Measurements from ENCODE around the gene ARHGAP42. TPM values are rescaled to one million over a fixed set of nuclear protein-coding genes. Genes with fewer than 3 reads are reported as not detected.
A peak's percentile ranks its signal among the peaks of the same experiment; 100 is the strongest.

Gene ARHGAP42
- total RNA-seq, 1 experiment from 2014 or later: 7.1 TPM

DNA sequence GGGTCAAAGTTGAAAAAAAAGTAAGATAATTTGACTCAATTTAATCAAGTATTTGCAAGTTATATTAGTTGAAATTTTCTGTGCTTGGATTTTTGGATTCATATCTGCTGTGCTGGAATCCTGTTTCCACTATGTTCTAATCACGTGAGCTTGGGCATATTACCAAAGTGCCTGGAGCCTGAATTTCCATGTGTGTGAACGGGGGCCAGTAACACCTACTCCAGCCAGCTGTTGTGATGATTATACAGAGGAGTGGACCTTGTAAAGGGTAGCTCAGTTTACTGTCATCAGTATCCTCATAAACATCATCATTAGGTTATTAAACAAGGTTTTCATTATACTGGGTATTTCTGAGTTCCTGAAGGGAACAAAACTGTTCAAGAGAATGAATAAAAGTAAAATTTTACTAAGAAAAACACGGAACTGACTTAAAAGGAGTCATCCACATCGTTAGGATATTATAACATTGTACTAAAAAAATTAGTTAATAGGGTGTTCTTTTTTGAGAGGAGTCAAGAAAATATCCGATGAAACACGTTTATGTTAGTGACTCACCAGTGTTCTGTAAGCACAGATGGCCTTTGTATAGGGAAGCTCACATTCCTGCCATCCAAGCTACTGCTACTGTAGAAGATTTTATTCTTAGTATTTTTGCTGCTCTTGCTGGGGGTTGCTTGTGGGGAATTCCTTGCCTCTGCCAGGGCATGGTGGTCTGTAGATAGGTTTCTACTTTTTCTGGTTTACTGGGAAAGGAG lies 144.1 kb downstream of the ARHGAP42 start:
- TF ChIP-seq SIN3A (IDR thresholded peaks at IDR 0.05; ENCODE audit: borderline replicate concordance, insufficient read depth, low read depth, low read length) (no peak), TCF7L2 (IDR thresholded peaks at IDR 0.05; ENCODE audit: low read depth, low read length) (no peak), POLR2AphosphoS5 (IDR thresholded peaks at IDR 0.05; ENCODE audit: low read depth, low read length) (no peak)
- TF ChIP-seq, protein P1, sequence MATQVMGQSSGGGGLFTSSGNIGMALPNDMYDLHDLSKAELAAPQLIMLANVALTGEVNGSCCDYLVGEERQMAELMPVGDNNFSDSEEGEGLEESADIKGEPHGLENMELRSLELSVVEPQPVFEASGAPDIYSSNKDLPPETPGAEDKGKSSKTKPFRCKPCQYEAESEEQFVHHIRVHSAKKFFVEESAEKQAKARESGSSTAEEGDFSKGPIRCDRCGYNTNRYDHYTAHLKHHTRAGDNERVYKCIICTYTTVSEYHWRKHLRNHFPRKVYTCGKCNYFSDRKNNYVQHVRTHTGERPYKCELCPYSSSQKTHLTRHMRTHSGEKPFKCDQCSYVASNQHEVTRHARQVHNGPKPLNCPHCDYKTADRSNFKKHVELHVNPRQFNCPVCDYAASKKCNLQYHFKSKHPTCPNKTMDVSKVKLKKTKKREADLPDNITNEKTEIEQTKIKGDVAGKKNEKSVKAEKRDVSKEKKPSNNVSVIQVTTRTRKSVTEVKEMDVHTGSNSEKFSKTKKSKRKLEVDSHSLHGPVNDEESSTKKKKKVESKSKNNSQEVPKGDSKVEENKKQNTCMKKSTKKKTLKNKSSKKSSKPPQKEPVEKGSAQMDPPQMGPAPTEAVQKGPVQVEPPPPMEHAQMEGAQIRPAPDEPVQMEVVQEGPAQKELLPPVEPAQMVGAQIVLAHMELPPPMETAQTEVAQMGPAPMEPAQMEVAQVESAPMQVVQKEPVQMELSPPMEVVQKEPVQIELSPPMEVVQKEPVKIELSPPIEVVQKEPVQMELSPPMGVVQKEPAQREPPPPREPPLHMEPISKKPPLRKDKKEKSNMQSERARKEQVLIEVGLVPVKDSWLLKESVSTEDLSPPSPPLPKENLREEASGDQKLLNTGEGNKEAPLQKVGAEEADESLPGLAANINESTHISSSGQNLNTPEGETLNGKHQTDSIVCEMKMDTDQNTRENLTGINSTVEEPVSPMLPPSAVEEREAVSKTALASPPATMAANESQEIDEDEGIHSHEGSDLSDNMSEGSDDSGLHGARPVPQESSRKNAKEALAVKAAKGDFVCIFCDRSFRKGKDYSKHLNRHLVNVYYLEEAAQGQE (IDR thresholded peaks at IDR 0.05; ENCODE audit: insufficient read depth in 1 of 2, low read depth in 2 of 2, low read length in 1 of 2): no peak
- TF ChIP-seq, protein P2, sequence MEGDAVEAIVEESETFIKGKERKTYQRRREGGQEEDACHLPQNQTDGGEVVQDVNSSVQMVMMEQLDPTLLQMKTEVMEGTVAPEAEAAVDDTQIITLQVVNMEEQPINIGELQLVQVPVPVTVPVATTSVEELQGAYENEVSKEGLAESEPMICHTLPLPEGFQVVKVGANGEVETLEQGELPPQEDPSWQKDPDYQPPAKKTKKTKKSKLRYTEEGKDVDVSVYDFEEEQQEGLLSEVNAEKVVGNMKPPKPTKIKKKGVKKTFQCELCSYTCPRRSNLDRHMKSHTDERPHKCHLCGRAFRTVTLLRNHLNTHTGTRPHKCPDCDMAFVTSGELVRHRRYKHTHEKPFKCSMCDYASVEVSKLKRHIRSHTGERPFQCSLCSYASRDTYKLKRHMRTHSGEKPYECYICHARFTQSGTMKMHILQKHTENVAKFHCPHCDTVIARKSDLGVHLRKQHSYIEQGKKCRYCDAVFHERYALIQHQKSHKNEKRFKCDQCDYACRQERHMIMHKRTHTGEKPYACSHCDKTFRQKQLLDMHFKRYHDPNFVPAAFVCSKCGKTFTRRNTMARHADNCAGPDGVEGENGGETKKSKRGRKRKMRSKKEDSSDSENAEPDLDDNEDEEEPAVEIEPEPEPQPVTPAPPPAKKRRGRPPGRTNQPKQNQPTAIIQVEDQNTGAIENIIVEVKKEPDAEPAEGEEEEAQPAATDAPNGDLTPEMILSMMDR (IDR thresholded peaks at IDR 0.05): no peak
- ATAC-seq (peak; percentile 74; the same call in 1 of the 2 replicates), DNase-seq (ENCODE audit: low read depth, low spot score) (no peak)
- H3K4me1 ChIP-seq (ENCODE audit: control insufficient read depth, insufficient read depth, low read length): peaks cover 4% of the 10 kb centered on the region
- in situ Hi-C loops (cut with HindIII; ENCODE audit: low pct_unique_long_range_greater_than_20kb, low sequenced_read_pairs) (no loop called here), intact Hi-C loops (cut with micrococcal nuclease; ENCODE audit: unreplicated experiment) (no loop called here)
- H3K27me3 ChIP-seq (ENCODE audit: control insufficient read depth, insufficient read depth, low read length): no peaks in the 10 kb centered on the region
- BruUV-seq (replicated peaks): no TSS peak
- H3K9me3 ChIP-seq (ENCODE audit: control insufficient read depth, insufficient read depth, low read depth, low read length): no peaks in the 10 kb centered on the region
- no peak overlapping the region for H3K4me3 ChIP-seq (ENCODE audit: low read depth in 2 of 2, low read length in 2 of 2)
- CTCF ChIA-PET: no interaction called here
- POLR2A ChIA-PET: interaction anchor here (0.7 kb wide), 1 partner anchor 55 kb away, joined by 3 read pairs; no protein-coding TSS in a partner anchor
- no peaks in the 10 kb centered on the region for H3K36me3 ChIP-seq (ENCODE audit: control insufficient read depth, insufficient read depth, low read length)
- H3K27ac ChIP-seq (ENCODE audit: low read length): no peak overlapping the region

DNA sequence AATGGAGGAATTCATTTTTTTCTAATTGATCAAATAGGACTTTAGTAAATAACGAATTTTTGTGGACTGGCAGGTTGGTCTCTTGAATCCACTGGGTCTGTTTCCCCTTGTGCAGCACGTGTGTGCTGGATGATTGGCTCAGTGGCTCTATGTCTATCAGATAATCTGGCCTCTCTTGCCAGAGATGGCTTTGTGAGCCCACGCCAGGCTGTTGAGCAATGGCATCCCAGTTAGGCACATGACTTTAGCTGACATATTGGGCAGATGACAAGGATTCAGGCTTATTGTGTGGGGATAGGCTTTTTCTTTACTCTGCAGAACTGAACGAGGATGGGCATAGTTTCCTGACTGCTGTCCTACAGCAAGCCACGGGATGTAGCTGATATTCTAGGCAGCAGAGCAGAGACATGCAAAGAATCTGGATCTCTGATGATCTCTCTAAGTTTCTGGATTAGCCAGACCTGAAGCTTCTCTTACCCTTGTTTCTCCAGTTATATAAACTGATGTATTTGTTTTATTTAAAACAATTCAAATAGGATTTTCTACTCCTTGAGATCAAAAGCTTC lies 144.9 kb downstream of the ARHGAP42 start:
- ChIA-PET CTCF (interaction anchor here (0.5 kb wide), 1 partner anchor 151 kb away, joined by 3 read pairs; no protein-coding TSS in a partner anchor), POLR2A (interaction anchor here (0.7 kb wide), 1 partner anchor 56 kb away, joined by 3 read pairs; no protein-coding TSS in a partner anchor)

More for the DNA sequence above, 144.9 kb downstream of the ARHGAP42 start:
- intact Hi-C loops (cut with micrococcal nuclease; ENCODE audit: unreplicated experiment): no loop called here
- H3K36me3 ChIP-seq (ENCODE audit: control insufficient read depth, insufficient read depth, low read length): no peaks in the 10 kb centered on the region
- in situ Hi-C loops (cut with HindIII; ENCODE audit: low pct_unique_long_range_greater_than_20kb, low sequenced_read_pairs): no loop called here
- H3K4me3 ChIP-seq (ENCODE audit: low read depth in 2 of 2, low read length in 2 of 2): no peak overlapping the region
- BruUV-seq (replicated peaks): no TSS peak
- H3K27me3 ChIP-seq (ENCODE audit: control insufficient read depth, insufficient read depth, low read length): no peaks in the 10 kb centered on the region
- no peak for TF ChIP-seq TCF7L2 (IDR thresholded peaks at IDR 0.05; ENCODE audit: low read depth, low read length)
- TF ChIP-seq SIN3A (IDR thresholded peaks at IDR 0.05; ENCODE audit: borderline replicate concordance, insufficient read depth, low read depth, low read length): no peak
- TF ChIP-seq, protein P1 (IDR thresholded peaks at IDR 0.05; ENCODE audit: insufficient read depth in 1 of 2, low read depth in 2 of 2, low read length in 1 of 2): no peak
- TF ChIP-seq POLR2AphosphoS5 (IDR thresholded peaks at IDR 0.05; ENCODE audit: low read depth, low read length): no peak
- TF ChIP-seq, protein P2 (IDR thresholded peaks at IDR 0.05): no peak
- no peaks in the 10 kb centered on the region for H3K9me3 ChIP-seq (ENCODE audit: control insufficient read depth, insufficient read depth, low read depth, low read length)
- H3K4me1 ChIP-seq (ENCODE audit: control insufficient read depth, insufficient read depth, low read length): peaks cover 4% of the 10 kb centered on the region
- H3K27ac ChIP-seq (ENCODE audit: low read length): peak overlapping the region; percentile 24; the same call in 1 of the 2 replicates
- DNase-seq (ENCODE audit: low read depth, low spot score): no peak
- no peak for ATAC-seq

Measured in Panc1 (cell line).